GM18870 (cell line): ENCODE data around the gene UBLCP1.
A peak's percentile ranks its signal among the peaks of the same experiment; 100 is the strongest.
"Not testable (repeated sequence)": the region's sequence is repeated elsewhere in the genome, so short reads cannot be mapped to it uniquely, and the experiment has no call there.

Source experiments
- ATAC-seq: cut with Tn5 transposase; IDR thresholded peaks from one replicate; pipeline ENCODE4 v1.9.1; 2021; ENCODE audit warnings: moderate library complexity; ENCODE audit not compliant: unreplicated experiment

The UBLCP1 gene

DNA sequence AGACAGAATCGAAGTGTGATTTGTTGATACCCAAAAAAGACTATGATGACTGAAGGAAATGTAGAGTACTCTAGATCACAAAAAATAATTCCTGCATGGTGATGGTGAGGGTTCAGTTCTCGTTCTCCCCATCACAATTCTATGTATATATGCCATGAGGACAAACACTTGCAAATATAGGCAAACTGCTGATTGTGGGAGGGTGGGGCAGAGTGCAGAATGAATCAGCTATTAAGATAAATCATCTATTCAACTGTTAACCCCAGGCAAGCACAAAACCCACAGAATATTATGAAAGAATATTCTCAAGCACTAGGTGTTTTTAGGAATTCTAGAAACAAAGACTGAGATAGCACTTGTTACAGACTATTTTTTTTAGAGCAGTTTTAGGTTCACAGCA is 13.9 kb upstream of the UBLCP1 start:
- no peak for ATAC-seq

DNA sequence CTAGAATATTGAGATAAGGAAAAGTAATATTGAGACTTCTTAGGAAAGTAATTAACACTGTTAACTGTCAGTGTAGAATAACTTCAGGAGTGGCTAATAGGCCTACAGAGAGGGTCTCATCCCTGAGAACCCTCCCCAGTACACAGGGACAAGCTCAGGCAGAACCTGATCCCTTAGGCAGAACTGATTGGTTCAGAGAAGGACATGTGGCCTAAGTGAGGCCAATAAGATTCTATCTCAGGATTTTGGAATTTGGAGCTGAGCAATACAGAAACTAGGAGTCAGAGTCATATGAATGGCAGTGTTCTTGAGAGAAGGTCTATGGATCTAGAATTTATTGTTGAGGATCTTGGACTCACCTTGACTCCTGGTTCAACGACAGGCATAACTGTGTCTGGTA is 10.9 kb upstream of the UBLCP1 start:
- no peak for ATAC-seq

DNA sequence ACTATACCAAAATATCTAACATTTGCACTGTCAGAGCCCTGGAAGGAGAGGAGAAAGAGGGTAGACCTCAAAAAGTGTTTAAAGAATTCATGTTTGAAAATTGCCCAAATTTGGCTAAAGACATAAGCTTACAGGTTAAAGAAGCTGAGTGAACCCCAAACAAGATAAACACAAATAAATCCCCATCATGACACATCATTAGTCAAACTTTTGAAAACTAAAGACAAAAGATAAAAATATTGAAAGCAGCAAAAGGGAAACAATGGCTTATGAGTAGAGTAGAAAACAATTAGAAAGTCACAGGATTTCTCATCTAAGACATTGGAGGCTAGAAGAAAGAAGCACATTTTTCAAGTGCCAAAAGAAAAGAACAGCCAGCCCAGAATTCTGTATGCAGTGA is 6.1 kb upstream of the UBLCP1 start:
- ATAC-seq, result no peak

- ATAC-seq, result no peak
These were observed 5.3 kb upstream of the UBLCP1 start for GRCh38 chr5:159257629-159258283.

GRCh38 chr5:159258361-159258760 is 4.7 kb upstream of the UBLCP1 start:
- no peak for ATAC-seq

DNA sequence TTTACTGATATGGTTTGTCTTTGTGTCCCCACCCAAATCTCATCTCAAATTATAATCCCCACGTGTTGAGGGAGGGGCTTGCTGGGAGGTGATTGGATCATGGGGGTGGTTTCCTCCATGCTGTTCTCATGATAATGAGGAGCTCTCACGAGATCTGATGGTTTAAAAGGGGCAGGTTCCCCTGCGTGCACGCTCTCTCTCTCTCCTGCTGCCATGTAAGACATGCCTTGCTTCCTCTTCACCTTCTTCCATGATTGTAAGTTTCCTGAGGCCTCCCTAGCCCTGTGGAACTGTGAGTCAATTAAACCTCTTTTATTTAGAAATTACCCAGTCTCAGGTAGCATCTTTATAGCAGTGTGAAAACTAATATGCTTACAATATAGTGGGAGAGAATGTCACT is 2.9 kb upstream of the UBLCP1 start:
- not testable (repeated sequence) for ATAC-seq

GRCh38 chr5:159262472-159262858 is 625 bp upstream of the UBLCP1 start:
- ATAC-seq, result peak; percentile 11

- no peak for ATAC-seq
These were observed 447 bp downstream of the UBLCP1 start for GRCh38 chr5:159263569-159263905.

GRCh38 chr5:159266764-159267163 is 3.7 kb downstream of the UBLCP1 start:
- ATAC-seq, result not testable (repeated sequence)

GRCh38 chr5:159269723-159270122 is 6.6 kb downstream of the UBLCP1 start:
- ATAC-seq, result no peak

- ATAC-seq, result no peak
These were observed 10.8 kb downstream of the UBLCP1 start for GRCh38 chr5:159273923-159274322.

- ATAC-seq, result no peak
These were observed 11.6 kb downstream of the UBLCP1 start for GRCh38 chr5:159274676-159275075.

DNA sequence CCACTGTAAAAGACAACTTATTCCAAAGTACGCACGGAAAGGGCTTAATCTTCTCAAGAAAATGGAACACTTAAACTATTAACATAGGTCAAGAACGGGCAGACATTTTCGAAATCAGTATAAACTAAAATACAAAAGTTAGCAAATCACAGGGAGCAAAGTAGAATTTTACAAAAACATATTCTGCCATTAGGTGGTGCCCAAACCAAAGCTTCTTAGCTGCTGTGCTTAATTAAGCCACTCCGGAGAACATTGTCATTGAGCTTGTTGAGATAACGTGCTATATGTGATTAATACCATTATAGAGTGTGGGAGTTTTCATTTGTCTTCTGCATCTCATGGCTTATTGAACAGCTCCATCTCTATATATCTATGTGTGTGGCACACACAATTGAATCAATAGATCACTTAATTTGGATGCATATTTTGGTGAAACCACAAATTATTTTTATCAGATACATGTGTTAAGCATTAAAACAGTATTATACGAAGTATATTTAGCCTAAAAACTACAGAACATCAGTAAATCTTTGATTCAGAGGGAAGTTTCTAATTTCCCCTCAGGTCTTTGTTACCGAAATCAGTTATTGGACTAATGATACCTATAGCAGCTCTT is 23.4 kb downstream of the UBLCP1 start:
- ATAC-seq, result no peak

DNA sequence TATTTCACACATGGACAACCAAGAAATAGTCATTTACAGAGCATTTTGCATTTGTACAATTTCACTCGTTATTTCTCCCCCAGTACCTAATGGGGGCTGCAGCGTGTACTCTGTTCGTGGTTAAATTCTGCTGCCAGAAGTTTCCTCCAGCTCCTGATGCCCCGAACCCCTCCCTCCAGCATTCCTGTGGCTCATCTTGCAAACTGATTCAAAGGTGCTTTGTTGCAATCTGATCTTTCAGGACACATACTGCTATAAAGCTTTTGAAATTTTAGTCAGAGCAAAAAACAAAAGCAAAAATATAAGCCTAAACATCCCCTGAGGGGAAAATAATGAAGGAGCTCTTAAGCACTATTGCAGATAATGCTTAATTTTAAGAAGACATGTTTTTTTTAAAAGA is 27.7 kb downstream of the UBLCP1 start:
- ATAC-seq, result no peak

GRCh38 chr5:159294921-159295320 is 31.8 kb downstream of the UBLCP1 start:
- no peak for ATAC-seq

DNA sequence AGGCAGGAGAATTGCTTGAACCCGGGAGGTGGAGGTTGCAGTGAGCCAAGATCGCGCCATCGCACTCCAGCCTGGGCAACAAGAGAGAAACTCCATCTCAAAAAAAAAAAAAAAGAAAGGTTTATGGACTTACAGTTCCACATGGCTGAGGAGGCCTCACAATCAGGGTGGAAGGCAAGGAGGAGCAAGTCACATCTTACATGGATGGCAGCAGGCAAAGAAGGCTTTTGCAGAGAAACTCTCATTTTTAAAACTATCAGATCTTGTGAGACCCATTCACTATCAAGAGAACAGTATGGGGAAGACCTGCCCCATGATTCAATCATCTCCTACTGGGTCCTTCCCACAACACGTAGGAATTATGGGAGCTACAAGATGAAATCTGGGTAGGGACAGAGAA is 34.2 kb downstream of the UBLCP1 start:
- ATAC-seq, result not testable (repeated sequence)

GRCh38 chr5:159301466-159301865 is 38.4 kb downstream of the UBLCP1 start:
- ATAC-seq, result no peak

DNA sequence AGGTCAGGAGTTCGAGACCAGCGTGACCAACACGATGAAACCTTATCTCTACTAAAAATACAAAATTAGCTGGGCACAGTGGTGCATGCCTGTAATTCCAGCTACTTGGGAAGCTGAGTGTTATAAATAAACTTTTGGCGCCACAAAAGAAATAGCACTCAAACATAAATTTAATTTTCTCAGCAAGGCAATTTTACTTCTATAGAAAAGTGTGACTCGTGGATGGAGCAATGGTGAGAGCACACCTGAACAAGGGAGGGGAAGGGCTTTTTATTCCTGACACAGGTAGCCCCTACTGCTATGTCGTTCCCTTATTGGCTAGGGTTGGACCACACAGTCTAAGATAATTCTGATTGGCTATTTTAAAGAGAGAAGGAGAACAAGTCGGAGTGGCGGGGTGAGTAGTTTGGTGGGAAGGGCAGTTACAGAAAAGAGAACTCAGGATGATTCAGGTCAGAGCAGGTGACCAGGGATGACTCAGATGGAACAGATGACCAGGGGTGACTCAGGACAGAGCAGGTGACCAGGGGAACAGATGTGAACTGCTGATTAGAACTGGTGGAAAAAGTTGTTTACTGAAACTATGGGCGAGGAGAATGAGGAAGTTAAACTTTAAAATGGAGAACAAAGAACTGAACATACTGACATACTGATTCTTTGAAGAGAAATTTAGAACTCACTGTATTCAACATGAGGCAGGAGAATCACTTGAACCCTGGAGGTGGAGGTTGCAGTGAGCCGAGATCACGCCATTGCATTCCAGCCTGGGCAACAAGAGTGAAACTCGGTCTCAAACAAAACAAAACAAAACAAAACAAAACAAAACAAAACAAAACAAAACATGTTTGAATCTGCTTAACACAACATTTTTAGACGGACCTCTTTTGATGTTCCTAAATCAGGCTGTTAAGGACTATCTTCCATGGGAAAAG is 39.1 kb downstream of the UBLCP1 start:
- ATAC-seq, result not testable (repeated sequence)

DNA sequence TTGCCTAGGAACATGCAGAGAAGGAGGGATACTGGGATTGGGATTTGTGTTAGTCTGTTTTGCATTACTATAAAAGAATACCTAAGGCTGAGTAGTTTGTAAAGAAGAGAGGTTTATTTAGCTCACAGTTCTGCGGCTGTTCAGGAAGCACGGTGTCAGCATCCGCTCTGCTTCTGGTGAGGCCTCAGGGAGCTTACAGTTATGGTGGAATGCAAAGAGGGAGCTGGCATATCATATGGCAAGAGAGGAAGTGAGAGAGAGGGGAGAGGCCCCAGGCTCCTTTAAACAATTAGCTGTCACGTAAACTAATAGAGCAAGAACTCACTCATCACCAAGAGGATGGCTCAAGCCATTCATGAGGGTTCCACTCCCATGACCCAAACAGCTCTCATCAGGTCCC is 40.2 kb downstream of the UBLCP1 start:
- no peak for ATAC-seq

GRCh38 chr5:159304961-159305595 is 42.0 kb downstream of the UBLCP1 start:
- ATAC-seq, result no peak

GRCh38 chr5:159309689-159310433 is 46.8 kb downstream of the UBLCP1 start:
- no peak for ATAC-seq
